DND-41 (cell line): ENCODE measurements around the gene RGS13.

Experiments used
- EZH2 ChIP-seq: IDR thresholded peaks from 3 replicates; pipeline ENCODE4 v1.6.1; 2012; ENCODE audit warnings: borderline replicate concordance, low read depth, mild to moderate bottlenecking, moderate library complexity, low read length, inconsistent platforms; ENCODE audit not compliant: severe bottlenecking
- TF ChIP-seq, protein P1 (sequence below): IDR thresholded peaks from 2 replicates; pipeline ENCODE4 v1.5.1; 2012; ENCODE audit warnings: borderline replicate concordance, low read length, moderate library complexity, mild to moderate bottlenecking; ENCODE audit not compliant: poor library complexity, severe bottlenecking; ENCODE audit errors: extremely low read depth

DNA sequence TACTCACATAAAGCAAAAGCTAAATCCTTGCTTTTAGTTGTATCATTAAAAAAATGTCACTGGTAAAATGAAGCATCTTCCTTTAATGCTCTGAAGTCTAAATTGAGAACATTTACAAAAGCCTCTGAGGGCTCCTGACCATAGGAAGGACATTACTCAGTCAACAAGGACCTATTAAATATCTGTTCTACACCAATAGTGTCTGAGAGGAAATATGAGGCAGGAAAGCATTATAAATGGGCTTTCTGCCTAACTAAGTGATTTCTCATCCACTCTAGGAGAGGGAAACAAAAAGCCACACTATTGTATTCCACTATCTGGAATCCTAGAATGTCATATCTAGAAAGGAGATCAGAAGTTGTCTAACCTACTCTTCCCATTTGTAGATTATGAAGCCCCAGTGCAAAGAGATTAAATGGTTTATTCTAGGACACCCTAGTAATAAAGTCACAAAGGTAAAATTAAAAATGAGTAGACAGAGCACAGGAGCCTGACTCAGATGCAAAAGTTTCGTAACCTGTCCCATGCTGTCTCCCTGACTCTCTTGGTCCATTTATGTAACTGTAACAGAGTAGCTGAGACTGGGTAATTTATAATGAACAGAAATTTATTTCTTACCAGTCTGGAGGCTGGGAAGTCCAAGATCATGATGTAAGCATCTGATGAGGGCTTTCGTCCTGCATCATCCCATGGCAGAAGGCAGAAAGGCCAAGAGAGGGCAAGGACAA is 42.8 kb upstream of the RGS13 start:
- TF ChIP-seq, protein P1, sequence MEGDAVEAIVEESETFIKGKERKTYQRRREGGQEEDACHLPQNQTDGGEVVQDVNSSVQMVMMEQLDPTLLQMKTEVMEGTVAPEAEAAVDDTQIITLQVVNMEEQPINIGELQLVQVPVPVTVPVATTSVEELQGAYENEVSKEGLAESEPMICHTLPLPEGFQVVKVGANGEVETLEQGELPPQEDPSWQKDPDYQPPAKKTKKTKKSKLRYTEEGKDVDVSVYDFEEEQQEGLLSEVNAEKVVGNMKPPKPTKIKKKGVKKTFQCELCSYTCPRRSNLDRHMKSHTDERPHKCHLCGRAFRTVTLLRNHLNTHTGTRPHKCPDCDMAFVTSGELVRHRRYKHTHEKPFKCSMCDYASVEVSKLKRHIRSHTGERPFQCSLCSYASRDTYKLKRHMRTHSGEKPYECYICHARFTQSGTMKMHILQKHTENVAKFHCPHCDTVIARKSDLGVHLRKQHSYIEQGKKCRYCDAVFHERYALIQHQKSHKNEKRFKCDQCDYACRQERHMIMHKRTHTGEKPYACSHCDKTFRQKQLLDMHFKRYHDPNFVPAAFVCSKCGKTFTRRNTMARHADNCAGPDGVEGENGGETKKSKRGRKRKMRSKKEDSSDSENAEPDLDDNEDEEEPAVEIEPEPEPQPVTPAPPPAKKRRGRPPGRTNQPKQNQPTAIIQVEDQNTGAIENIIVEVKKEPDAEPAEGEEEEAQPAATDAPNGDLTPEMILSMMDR = no peak
- TF ChIP-seq EZH2 = no peak
